ENCODE data around the gene NOM1.

The NOM1 gene

GRCh38 chr7:157005456-157006204 is 56.1 kb downstream of the NOM1 start:
- DNase-seq: no peak

- no peak for DNase-seq
These were observed 56.8 kb downstream of the NOM1 start for GRCh38 chr7:157006205-157006747.

DNA sequence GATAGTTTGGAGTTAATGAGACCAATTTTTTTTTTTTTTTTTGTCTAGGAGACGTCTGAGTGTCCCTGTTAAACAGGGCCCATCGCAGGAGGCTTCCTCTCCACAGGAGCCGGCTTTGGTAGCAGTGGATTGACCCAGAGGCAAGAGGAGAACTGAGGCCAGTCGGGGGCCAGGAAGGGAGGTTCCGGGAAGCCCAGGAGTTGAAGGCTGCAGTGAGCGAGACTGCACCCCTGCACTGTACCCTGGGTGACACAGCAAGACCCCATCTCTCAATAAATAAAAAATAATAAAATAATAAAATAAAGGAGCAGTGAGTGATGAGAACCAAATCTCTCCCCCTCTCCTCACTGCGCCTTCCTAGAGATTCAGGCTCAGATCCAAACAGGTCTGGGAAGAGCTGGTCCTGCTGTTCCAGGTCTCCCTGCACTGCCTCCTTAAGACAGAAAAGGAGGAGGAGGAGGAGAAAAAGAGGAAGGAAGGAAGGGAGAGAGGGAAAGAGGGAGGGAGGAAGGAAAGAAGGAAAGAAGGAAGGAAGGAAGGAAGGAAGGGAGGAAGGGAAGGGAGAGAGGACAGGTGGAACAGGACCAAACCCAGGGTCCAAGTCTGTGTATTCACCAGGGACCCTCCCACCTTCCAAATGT is 57.4 kb downstream of the NOM1 start:
- DNase-seq: no peak

DNA sequence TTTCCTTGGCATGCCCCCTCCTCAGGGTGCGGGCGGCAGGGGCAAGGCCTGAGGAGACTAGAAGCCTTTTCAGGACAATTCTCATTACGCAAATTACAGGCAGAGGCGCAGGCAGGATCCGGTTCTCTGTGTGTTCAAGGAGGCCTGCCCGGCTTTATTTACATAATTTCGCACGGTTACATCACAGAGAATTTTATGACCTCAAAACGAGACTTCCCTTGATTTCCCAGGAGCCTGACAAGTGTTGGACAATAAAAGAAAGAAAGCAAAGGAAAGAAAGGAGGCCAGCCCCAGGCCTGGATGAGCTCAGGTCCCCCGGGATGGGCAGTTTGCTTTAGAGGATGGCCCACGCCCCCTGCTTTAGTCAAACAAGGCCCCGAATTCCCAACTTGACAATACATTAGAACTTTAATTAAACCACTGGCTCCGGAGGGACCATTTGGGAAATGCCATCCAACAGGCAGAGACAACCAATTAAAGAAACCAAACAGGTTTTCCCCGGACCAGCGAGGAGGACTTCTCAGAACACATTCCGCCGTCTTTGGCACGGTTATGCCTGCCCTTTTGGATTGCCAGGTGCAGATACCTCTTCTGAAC is 58.1 kb downstream of the NOM1 start:
- no peak for DNase-seq

DNA sequence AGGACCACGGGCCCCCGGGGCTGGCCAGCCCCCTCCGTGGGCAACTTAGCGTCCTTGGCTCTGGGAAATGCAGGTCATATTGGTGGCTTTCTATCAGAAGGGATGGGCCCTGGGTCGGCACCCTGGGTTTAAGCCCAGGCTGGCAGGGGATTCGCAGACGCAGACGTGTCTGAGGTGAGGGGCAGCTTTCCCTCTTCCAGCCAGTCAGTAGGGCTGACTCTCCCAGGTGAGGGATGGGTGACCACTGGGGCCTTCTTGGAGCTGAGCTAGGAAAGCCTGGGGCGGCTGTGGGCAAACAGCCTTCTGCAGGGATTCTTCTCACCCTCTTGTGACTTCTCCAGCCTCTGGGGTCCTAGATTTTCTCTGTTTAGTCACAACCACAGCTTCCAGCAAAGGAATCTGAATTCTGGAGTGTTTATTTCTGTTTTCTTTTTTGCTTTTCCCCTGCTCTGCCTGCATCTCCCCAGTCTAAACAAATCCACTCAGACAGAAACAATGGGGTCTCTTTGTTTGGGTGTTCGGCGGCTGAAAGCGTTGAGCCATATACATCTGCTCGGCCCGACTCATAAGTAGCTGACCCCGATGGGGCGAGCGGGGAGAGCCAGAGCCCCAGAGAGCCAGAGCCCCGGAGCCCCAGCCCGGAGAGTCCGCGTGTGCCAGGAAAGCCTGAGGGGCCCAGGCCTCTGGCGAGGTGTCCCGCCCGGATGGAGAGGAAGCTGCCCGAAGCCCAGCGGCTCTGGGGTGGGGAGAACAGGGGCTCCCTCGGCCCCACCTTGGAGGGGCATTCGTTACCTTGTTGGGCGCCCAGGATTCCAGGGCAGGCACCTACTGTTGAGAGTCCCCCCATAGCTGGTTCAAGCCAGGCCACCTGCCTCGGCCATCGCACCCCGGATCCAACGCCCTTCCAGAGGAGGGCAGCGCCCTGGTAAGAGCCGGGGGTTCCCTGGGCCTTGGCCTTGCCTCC is 59.0 kb downstream of the NOM1 start:
- DNase-seq: no peak

DNA sequence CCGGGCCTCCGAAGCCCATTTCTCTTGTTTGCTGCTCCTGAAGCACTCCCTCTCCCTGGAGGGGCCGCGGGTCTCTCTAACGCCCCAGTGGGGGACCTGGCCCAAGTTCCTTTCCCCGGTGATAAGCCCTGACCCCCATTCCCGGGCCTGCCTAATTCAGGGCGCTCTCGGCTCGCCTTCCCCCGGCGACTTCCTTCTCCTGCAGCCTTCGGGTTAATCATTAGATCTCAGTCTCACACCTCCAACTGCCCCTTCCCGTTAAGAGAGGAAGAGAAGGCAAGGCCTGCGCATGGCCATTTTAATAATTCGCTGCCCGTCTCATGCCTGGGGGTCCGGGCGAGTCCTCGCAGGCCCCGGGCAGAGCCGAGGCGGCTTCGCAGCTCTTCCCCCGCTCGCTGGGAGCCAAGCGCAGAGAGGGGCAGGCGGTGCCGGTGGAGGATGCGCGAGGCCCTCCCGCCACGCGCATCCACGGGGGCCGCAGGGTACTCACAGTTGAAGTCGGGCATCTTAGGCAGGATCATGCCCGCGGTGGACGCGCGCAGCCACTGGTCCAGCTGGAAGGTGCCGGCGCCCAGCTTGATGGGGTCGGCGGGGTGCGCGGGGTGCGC is 59.8 kb downstream of the NOM1 start:
- no peak for DNase-seq

GRCh38 chr7:157009778-157010587 is 60.5 kb downstream of the NOM1 start:
- DNase-seq: no peak

DNA sequence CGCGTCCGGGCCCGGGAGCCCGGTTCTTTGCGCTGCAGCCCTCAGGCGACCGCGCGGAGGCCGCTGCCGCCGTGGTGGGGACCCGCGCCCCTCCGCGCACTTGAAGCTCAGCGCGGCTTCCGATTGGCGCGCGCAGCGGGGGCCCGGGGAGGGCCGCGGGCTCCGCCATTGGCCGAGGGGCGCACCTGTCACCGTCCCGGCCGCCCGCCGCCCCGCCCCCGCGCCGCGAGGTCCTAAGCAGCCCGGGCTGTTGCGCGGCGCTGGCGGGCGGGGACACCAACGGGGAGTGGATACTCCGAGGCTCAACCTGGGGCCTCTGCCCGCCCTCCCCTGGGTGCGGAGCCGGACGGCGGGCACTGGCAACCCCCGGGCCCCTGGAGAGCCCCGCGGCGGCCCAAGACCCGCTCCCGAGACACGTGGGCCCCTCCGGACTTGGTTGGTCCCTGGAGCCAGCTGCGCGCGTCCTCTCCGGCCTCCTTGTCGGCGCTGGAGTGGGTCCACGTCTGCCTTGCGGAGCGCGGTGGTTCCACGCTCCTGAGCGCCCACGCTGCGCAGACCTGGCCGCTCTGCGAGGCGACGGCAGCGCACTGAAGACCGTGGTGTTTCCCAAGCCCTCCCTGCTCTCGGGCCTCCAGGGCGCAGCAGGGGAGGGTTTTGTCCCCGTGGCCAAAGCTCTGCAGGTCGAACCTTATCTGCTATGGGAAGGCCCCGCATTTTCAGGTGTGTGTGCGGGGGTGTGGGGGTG is 61.2 kb downstream of the NOM1 start, which contains the start of gene MNX1:
Gene MNX1, minus strand, starts transcription at position 76 of the 745 bp plus-strand sequence. CDS start 313 bp downstream, outside the sequence.
- DNase-seq: no peak

DNA sequence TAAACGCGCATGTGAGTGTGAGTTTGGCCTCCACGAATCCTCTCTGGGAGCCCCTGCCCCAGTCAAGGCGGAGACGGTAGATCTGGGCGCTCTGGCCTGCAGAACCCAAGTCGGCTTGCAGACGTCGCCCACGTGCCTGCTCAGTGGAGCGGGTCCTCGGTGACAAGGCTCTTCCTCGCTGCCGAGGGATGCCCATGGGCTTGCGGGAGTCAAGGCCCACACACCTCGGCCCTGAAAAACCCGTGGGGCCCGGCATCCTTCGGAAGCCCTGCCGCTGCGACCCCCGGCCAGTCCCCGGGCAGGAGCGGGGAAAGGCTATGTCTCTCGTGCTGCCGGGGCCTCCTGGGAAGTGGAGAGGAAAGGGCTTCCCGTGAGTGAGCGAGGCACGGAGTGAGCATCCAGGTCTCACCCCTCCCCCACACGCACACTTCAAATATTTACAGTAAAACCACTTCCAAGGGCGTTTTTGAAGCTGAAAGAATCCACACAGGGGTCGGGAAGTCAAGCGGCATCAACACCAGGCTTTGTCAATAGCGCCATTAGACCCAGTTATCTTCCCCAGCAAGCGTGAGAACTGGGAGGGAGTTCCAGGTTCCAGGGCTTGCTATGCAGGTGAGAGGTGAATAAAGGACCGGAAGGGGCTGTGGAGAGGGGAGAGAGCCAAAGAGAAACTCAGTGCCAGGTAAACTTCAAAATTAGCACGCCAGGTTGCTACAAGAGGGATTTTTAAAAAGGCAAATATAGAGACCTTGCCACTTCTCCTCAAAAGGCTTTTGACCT is 62.0 kb downstream of the NOM1 start:
- peak; percentile 72 for DNase-seq

GRCh38 chr7:157012113-157012547 is 62.6 kb downstream of the NOM1 start:
- DNase-seq: peak; percentile 72

DNA sequence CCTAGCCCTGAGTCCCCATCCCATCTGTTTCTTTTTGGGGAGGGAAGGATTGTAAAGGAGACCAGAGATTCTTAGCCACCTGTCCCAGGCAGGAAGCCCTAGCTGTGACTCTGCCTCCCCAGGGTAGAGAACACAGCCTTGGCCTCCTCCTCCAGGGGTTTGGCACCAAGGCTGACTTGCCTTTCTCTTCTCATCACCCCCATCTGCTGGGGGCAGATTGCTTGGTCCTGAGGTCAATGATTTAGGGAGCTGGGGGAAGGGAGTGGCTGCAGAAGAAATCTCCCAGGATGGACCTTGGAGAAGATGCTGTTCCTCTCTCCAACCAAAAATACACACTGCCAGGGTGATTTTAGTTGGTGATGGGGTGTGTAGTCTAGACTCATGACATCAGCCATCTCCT is 63.6 kb downstream of the NOM1 start:
- no peak for DNase-seq

GRCh38 chr7:157013602-157014549 is 64.4 kb downstream of the NOM1 start:
- DNase-seq: no peak

- no peak for DNase-seq
These were observed 65.4 kb downstream of the NOM1 start for GRCh38 chr7:157014635-157015555.

- no peak for DNase-seq
These were observed 66.5 kb downstream of the NOM1 start for GRCh38 chr7:157016024-157016351.

- no peak for DNase-seq
These were observed 67.0 kb downstream of the NOM1 start for GRCh38 chr7:157016352-157017041.

DNA sequence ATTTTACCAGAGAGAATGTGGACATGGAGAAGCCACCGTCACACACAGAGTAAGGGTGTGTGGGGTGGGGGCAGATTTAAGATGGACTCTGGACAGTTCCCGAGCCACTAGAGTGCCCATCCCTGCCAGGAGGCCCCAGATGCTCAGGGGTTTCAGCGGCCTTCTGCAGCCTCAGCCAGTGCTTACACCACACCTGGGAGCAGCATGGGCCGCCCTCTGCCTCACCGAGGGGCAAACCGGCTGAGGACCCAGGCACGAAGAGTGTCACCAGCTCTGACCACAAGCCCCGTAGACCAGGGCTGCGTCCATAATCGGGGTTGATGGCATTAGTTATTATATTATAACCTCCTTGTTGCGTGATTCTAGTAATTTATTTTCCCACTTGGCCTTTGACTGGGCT is 67.6 kb downstream of the NOM1 start:
- DNase-seq: no peak
